Right renal pelvis (tissue), 4 donors: Measurements from ENCODE around the gene SCUBE1. TPM values are rescaled to one million over a fixed set of nuclear protein-coding genes. Genes with fewer than 3 reads are reported as not detected.

Experiments used
- DNase-seq, 4 donors: peaks; one replicate each; pipeline ENCODE4 v3.0.0-alpha.2; 2013; ENCODE audit warnings: low read depth in 4 of 4, low spot score in 3 of 4, missing footprints in 1 of 4
- polyA plus RNA-seq, 4 donors: library from polyadenylated mRNA; unstranded; fragments of 120-200 nt; gene quantifications; one replicate each; pipeline ENCODE4 v1.2.1, GENCODE V29; 2013; ENCODE audit not compliant: insufficient read length in 4 of 4

The SCUBE1 gene
- polyA plus RNA-seq, 4 donors, result 5.7 to 8.7 (median 7.8) TPM

- no peak for DNase-seq
Measured at GRCh38 chr22:43167001-43167589, 176.1 kb downstream of the SCUBE1 start.

DNA sequence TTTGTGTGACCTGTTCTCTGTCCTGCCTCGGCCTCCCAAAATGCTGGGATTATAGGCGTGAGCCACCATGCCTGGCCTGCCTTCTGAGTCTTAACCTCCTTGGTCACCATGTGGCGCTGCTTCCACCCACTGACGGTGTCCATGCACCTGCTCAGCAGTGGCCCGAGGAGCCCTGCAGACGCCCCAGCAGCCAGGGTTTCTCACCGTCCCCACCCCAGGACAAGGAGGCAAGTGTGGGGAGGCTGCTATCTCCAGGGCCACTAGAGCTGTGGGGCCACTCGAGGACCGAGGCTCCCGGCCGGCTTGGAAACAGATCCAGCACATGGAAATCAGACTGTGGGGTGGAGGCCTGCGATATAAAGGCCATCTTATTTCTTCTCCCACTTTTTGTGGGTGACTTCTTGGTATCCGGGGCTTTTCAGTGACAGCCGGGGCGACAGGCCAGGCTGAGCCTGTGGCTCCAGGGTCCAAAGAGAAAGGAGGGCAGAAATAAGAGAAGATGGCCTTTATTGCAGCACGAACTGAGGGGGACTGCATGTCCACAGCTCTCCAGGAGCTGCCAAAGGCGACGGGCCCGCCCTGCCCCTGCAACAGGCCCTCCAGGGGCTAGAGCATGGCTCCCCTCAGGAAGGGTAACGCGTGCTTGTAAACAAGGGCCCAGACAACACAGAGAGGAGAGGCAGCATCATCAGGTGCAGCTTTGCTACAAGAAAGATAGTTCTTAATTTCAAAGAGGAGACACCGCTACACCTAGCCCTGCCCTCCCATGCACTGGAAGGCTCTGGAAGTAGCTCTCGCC lies 176.8 kb downstream of the SCUBE1 start:
- no peak for DNase-seq

DNA sequence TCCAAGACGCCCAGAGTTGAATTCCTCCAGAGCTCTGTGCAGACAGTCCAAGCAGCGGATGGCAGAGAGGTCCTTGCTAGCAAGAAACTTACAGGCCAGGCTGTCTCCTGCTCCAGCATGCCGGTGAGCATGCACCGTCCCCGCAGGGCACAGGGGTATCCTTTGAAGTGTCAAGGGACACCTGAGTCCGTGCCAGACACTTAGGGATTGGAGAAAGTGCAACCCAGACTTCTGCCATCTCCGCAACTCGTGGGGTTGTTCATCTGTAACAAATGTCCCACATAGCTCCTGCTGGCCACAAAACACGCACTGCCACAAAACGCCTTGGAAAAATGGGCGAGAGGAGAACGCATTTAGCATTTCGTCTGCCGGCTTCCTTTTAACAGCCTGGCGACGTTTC lies 178.5 kb downstream of the SCUBE1 start:
- no peak for DNase-seq

DNA sequence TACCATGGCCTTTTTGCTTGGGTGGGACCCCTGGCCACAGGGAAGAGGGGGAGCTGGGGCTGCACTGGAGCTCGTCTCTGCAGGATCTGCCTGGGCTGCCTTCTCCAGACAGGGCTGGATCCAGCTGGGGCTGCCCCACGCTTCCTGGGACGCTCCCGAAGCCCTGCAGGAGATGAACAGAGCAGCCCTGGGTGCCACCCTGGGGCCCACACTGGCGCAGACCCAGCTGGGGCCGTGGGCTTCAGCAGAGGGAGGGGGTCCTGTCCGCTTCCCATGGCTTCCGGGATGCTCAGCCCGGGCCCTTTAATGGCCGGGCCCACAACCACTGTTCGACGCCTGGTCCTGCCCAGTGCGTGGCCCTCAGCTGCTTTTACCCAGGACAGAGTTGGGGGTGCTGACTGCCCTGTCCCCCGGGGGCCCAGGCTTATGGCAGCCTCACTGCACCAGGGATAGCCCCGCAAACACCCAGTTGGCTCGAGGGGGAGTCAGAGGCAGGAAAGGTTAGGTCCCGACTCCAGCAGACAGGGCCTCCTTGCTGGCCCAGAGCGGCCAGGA lies 179.9 kb downstream of the SCUBE1 start:
- DNase-seq, result no peak

- DNase-seq, result no peak
Measured at GRCh38 chr22:43162412-43163150, 180.6 kb downstream of the SCUBE1 start.

- no peak for DNase-seq
Measured at GRCh38 chr22:43160497-43161126, 182.6 kb downstream of the SCUBE1 start.

GRCh38 chr22:43159484-43160178 lies 183.5 kb downstream of the SCUBE1 start:
- DNase-seq, result no peak

DNA sequence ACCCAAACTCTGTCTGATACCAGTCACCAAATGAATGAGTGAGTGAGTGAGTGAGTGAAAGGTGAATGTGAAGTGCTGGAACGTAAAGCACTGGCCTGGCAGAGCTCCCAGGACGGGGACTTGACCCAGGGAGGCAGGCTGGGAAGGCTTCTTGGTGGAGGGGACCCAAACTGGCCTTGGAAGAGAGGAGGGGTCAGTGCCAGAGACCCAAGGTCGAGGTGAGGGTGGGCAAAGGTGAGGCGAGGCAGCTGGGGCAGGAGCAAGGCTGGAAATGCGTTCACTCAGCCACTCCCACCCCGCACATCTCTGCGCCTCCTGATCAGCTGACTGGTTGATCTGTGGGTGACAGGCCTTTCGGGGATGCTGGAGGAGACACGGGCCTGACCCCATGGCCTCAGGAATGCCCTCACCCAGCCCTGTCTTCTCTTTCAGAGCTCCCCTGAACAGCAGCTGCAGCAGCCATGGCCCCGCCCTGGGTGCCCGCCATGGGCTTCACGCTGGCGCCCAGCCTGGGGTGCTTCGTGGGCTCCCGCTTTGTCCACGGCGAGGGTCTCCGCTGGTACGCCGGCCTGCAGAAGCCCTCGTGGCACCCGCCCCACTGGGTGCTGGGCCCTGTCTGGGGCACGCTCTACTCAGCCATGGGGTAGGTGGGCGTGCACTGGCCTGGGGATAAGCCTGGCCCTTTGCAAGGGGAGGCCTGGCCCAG lies 184.2 kb downstream of the SCUBE1 start:
- no peak for DNase-seq

DNA sequence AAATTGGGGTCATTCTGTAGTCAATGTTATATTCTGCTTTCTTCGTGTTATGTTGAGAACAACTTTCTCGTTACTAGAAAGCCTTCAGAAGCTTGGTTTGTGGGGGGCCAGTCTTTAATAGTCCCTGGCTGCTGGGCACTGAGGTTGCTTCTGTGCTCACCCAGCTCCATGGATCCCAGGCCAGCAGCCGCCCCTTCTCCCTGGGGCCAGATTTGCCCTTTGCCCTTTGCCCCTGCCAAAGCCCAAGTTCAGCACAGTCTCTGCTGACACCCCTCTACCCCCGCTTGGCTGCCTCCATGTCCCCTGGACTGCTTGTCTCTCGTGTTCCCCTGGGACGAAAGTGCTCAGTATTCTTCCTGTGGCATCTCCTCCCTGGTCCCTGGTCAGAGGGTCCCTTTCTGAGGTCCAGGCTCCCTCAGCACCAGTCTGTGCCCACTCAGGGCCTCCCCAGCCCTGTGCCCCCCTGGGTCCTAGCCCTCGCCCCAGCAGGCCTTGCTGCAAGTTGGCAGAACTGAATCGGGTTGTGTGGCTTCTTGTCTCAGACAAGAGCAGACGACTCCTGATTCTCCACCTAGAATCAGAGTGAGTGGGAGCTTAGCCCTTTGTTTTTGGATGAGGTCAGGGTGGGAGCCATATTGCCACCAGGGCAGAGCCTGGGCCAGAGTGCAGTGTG lies 185.2 kb downstream of the SCUBE1 start:
- no peak for DNase-seq

GRCh38 chr22:43156413-43156812 lies 186.8 kb downstream of the SCUBE1 start:
- DNase-seq, result no peak

- DNase-seq, result no peak
Measured at GRCh38 chr22:43155789-43156188, 187.4 kb downstream of the SCUBE1 start.

GRCh38 chr22:43154887-43155536 lies 188.2 kb downstream of the SCUBE1 start:
- no peak for DNase-seq

GRCh38 chr22:43153899-43154298 lies 189.3 kb downstream of the SCUBE1 start:
- DNase-seq, result no peak

- DNase-seq, result no peak
Measured at GRCh38 chr22:43152357-43153071, 190.7 kb downstream of the SCUBE1 start.

DNA sequence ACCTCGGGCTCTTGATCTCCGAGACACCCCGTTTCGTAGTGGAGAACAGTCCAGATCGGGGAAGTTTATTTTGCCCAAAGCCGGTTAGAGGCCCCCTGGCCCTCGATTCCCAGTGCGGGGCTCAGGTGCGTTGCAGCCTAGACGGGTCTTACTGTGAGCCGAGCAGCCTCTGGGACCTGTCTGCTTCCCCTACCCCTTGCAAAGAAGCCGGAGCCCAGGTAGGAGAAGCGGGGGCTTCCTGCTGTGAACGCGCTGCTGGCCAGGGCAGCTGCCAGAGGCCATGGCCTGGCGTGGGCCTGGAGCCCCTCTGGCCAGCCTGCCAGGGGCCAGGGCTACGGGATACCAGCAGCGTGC lies 191.2 kb downstream of the SCUBE1 start:
- no peak for DNase-seq

GRCh38 chr22:43151251-43152002 lies 191.7 kb downstream of the SCUBE1 start, which contains the start of gene TSPO:
Gene TSPO, plus strand, starts transcription at chr22:43151559. Its CDS starts 7,680 bp downstream, at chr22:43159239.
- DNase-seq, result no peak

GRCh38 chr22:43150731-43151206 lies 192.4 kb downstream of the SCUBE1 start:
- no peak for DNase-seq
